Neural cell (in vitro differentiated cells): Measurements from ENCODE around the gene ORC1. TPM values are rescaled to one million over a fixed set of nuclear protein-coding genes. Genes with fewer than 3 reads are reported as not detected.

Source experiments
- H2AFZ ChIP-seq: fragments of 200-600, 300-800 bp; sonication (generic), shearing (Covaris generic); 2 replicates; pipeline ENCODE4 v1.6.0; 2014; ENCODE audit warnings: low read depth, mild to moderate bottlenecking, antibody characterized with exemption, low read length, moderate library complexity
- H3F3A ChIP-seq: fragments of 200-600 bp; shearing (Covaris generic); 2 replicates; pipeline ENCODE4 v1.6.1; 2016; ENCODE audit warnings: mild to moderate bottlenecking, moderate library complexity, mixed read lengths, antibody characterized with exemption, low read length; ENCODE audit not compliant: insufficient read depth, poor library complexity, severe bottlenecking
- H3K27ac ChIP-seq: fragments of 200-600, 300-800 bp; sonication (generic), shearing (Covaris generic); 2 replicates; pipeline ENCODE4 v1.5.1; 2014; ENCODE audit warnings: mild to moderate bottlenecking, low read length, moderate library complexity
- H3K27me3 ChIP-seq: fragments of 300-800, 200-600 bp; sonication (generic), shearing (Covaris generic); 2 replicates; pipeline ENCODE4 v1.6.0; 2014; ENCODE audit warnings: mild to moderate bottlenecking, low read depth, low read length, moderate library complexity; ENCODE audit not compliant: insufficient read depth
- H3K36me3 ChIP-seq: fragments of 300-800, 200-600 bp; sonication (generic), shearing (Covaris generic); 2 replicates; pipeline ENCODE4 v1.5.1; 2014; ENCODE audit warnings: mild to moderate bottlenecking, antibody characterized with exemption, low read length, moderate library complexity; ENCODE audit not compliant: insufficient read depth
- H3K4me2 ChIP-seq: fragments of 300-800, 200-600 bp; sonication (generic), shearing (Covaris generic); 2 replicates; pipeline ENCODE4 v1.6.0; 2014; ENCODE audit warnings: mild to moderate bottlenecking, low read length
- H3K4me3 ChIP-seq: fragments of 300-800, 200-600 bp; sonication (generic), shearing (Covaris generic); 2 replicates; pipeline ENCODE4 v1.5.1; 2014; ENCODE audit warnings: mild to moderate bottlenecking, low read length, moderate library complexity
- H3K79me2 ChIP-seq: fragments of 200-600 bp; shearing (Covaris generic); replicated peaks from 2 replicates; pipeline ENCODE4 v1.6.0; 2014; ENCODE audit warnings: mild to moderate bottlenecking, low read length, moderate library complexity; ENCODE audit not compliant: insufficient read depth
- H3K9ac ChIP-seq: fragments of 300-800, 200-600 bp; sonication (generic), shearing (Covaris generic); 2 replicates; pipeline ENCODE4 v1.6.1; 2016; ENCODE audit warnings: mild to moderate bottlenecking, low read length, mixed read lengths
- H3K9me2 ChIP-seq: fragments of 200-600 bp; shearing (Covaris generic); 2 replicates; pipeline ENCODE4 v1.6.1; 2016; ENCODE audit warnings: mild to moderate bottlenecking, low read length, mixed read lengths; ENCODE audit not compliant: insufficient read depth
- H3K9me3 ChIP-seq: fragments of 200-600, 300-800 bp; sonication (generic), shearing (Covaris generic); 2 replicates; pipeline ENCODE4 v1.6.1; 2016; ENCODE audit warnings: mild to moderate bottlenecking, mixed run types, low read length, moderate library complexity, mixed read lengths
- H4K20me1 ChIP-seq: fragments of 200-600 bp; shearing (Covaris generic); 2 replicates; pipeline ENCODE4 v1.6.1; 2016; ENCODE audit warnings: mild to moderate bottlenecking, mixed run types; ENCODE audit not compliant: insufficient read depth
- CTCF ChIP-seq: fragments of 450-650 bp; IDR thresholded peaks from 2 replicates; pipeline ENCODE4 v1.5.1; 2014; ENCODE audit warnings: antibody characterized with exemption, mild to moderate bottlenecking, moderate library complexity; ENCODE audit not compliant: poor library complexity, severe bottlenecking
- EP300 ChIP-seq: fragments of 450-650 bp; conservative IDR thresholded peaks from 2 replicates; pipeline ENCODE4 v1.6.1; 2014; ENCODE audit warnings: antibody characterized with exemption, mild to moderate bottlenecking, moderate library complexity; ENCODE audit not compliant: poor library complexity, severe bottlenecking
- EZH2 ChIP-seq: fragments of 200-600, 300-800 bp; shearing (Covaris generic), sonication (generic); IDR thresholded peaks from 2 replicates; pipeline ENCODE4 v1.6.1; 2014; ENCODE audit warnings: antibody characterized with exemption, low read length, borderline replicate concordance, mild to moderate bottlenecking; ENCODE audit not compliant: insufficient read depth, poor library complexity, severe bottlenecking
- MXI1 ChIP-seq: fragments of 450-650 bp; conservative IDR thresholded peaks from 2 replicates; pipeline ENCODE4 v1.6.1; 2014; ENCODE audit warnings: antibody characterized with exemption, mild to moderate bottlenecking; ENCODE audit not compliant: poor library complexity, severe bottlenecking
- POLR2AphosphoS5 ChIP-seq: IDR thresholded peaks from 2 replicates; pipeline ENCODE4 v1.6.1; 2012
- RAD21 ChIP-seq: fragments of 450-650 bp; conservative IDR thresholded peaks from 2 replicates; pipeline ENCODE4 v1.6.1; 2014; ENCODE audit warnings: antibody characterized with exemption, mild to moderate bottlenecking, moderate library complexity
- REST ChIP-seq: IDR thresholded peaks from 2 replicates; pipeline ENCODE4 v1.6.1; 2012; ENCODE audit warnings: borderline replicate concordance
- SMC3 ChIP-seq: fragments of 450-650 bp; conservative IDR thresholded peaks from 2 replicates; pipeline ENCODE4 v1.6.1; 2014; ENCODE audit warnings: antibody characterized with exemption, mild to moderate bottlenecking, moderate library complexity; ENCODE audit not compliant: poor library complexity
- TAF1 ChIP-seq: IDR thresholded peaks from 2 replicates; pipeline ENCODE4 v1.6.1; 2012; ENCODE audit warnings: low read depth
- polyA plus RNA-seq: library from polyadenylated mRNA; depleted of rRNA; stranded (reverse); fragments of >200 nt; gene quantifications from 2 replicates; pipeline ENCODE4 v1.2.3, GENCODE V29; 2014

ORC1 gene
- polyA plus RNA-seq, 1 donor from 2014 or later, result 0.64 TPM

- Histone ChIP-seq H3K4me3 (no peak overlapping the region), H3K27ac (no peak overlapping the region), H3K9me2 (no peaks in the 10 kb centered on the region), H3K79me2 (no peaks in the 10 kb centered on the region), H3K9me3 (no peaks in the 10 kb centered on the region), H2AFZ (no peak overlapping the region), H3K4me2 (no peak overlapping the region), H3K27me3 (no peaks in the 10 kb centered on the region), H3F3A (no peaks in the 10 kb centered on the region), H4K20me1 (no peaks in the 10 kb centered on the region), H3K36me3 (peaks cover 9% of the 10 kb centered on the region), H3K9ac (no peak overlapping the region)
- TF ChIP-seq CTCF (no peak), SMC3 (no peak), RAD21 (no peak), TAF1 (no peak), MXI1 (no peak), REST (no peak), EZH2 (no peak), POLR2AphosphoS5 (no peak), EP300 (no peak)
These were observed 28.6 kb upstream of the ORC1 start for GRCh38 chr1:52432807-52433206.

- TF ChIP-seq RAD21, result no peak
- no peak for TF ChIP-seq SMC3
- TF ChIP-seq TAF1, result no peak
- TF ChIP-seq MXI1, result no peak
- TF ChIP-seq CTCF, result no peak
- no peak for TF ChIP-seq EZH2
- no peak for TF ChIP-seq REST
- TF ChIP-seq POLR2AphosphoS5, result no peak
- no peak for TF ChIP-seq EP300
- H3K9ac ChIP-seq, result no peak overlapping the region
- no peaks in the 10 kb centered on the region for H3K9me2 ChIP-seq
- H3K79me2 ChIP-seq, result no peaks in the 10 kb centered on the region
- H3K9me3 ChIP-seq, result no peaks in the 10 kb centered on the region
- H3K27ac ChIP-seq, result no peak overlapping the region
- no peaks in the 10 kb centered on the region for H3F3A ChIP-seq
- H2AFZ ChIP-seq, result no peak overlapping the region
- no peak overlapping the region for H3K4me3 ChIP-seq
- peaks cover 19% of the 10 kb centered on the region for H3K36me3 ChIP-seq
- H4K20me1 ChIP-seq, result no peaks in the 10 kb centered on the region
- H3K4me2 ChIP-seq, result no peak overlapping the region
- H3K27me3 ChIP-seq, result no peaks in the 10 kb centered on the region
These were observed 22.9 kb upstream of the ORC1 start for GRCh38 chr1:52427152-52427551.
